Thoracic aorta (tissue), 2 donors: Measurements from ENCODE around the gene TTLL3. TPM values are rescaled to one million over a fixed set of nuclear protein-coding genes. Genes with fewer than 3 reads are reported as not detected.

Experiments used
- ATAC-seq: fragments of 150-250 bp; one replicate; pipeline ENCODE4 v1.8.0; 2017; ENCODE audit warnings: low read depth; ENCODE audit not compliant: insufficient number of reproducible peaks, low FRiP score
- DNase-seq: peaks from one replicate; pipeline ENCODE4 v3.0.0-alpha.2; 2020; ENCODE audit warnings: low spot score
- H3K27ac ChIP-seq, 2 donors: fragments of 200-600 bp; sonication (generic); 1 replicate in 1 of 2; 2 replicates in 1 of 2; pipeline ENCODE4 v1.5.1; 2016; ENCODE audit warnings: mild to moderate bottlenecking in 2 of 2, moderate library complexity in 2 of 2
- H3K27me3 ChIP-seq: fragments of 200-600 bp; sonication (generic); replicated peaks from 2 replicates; pipeline ENCODE4 v1.6.0; 2016; ENCODE audit warnings: mild to moderate bottlenecking; ENCODE audit not compliant: insufficient read depth
- H3K36me3 ChIP-seq: fragments of 200-600 bp; sonication (generic); one replicate; pipeline ENCODE4 v1.5.1; 2016
- H3K4me1 ChIP-seq, 2 donors: fragments of 200-600 bp; sonication (generic); 1 replicate in 1 of 2; 2 replicates in 1 of 2; pipeline versions ENCODE4 v1.5.1 to v1.6.0; 2016; ENCODE audit warnings: low read depth in 2 of 2, mild to moderate bottlenecking in 1 of 2; ENCODE audit not compliant: control insufficient read depth in 1 of 2
- H3K4me3 ChIP-seq: fragments of 200-600 bp; sonication (generic); 2 replicates; pipeline ENCODE4 v1.5.1; 2016; ENCODE audit warnings: mild to moderate bottlenecking
- H3K9me3 ChIP-seq: fragments of 200-600 bp; sonication (generic); 2 replicates; pipeline ENCODE4 v1.5.1; 2016
- total RNA-seq, 2 donors: library from RNA; depleted of rRNA; stranded (reverse); fragments of >200 nt; gene quantifications; one replicate each; pipeline versions ENCODE4 v1.1.0 to v1.2.3, GENCODE V29; 2016
- TF ChIP-seq, protein P1 (sequence below): fragments of 200-600 bp; sonication (generic); IDR thresholded peaks from one replicate; pipeline ENCODE4 v1.5.1; 2019; ENCODE audit warnings: antibody characterized with exemption

TTLL3 gene
- total RNA-seq, 2 donors from 2014 or later: 77.0 to 91.9 TPM

DNA sequence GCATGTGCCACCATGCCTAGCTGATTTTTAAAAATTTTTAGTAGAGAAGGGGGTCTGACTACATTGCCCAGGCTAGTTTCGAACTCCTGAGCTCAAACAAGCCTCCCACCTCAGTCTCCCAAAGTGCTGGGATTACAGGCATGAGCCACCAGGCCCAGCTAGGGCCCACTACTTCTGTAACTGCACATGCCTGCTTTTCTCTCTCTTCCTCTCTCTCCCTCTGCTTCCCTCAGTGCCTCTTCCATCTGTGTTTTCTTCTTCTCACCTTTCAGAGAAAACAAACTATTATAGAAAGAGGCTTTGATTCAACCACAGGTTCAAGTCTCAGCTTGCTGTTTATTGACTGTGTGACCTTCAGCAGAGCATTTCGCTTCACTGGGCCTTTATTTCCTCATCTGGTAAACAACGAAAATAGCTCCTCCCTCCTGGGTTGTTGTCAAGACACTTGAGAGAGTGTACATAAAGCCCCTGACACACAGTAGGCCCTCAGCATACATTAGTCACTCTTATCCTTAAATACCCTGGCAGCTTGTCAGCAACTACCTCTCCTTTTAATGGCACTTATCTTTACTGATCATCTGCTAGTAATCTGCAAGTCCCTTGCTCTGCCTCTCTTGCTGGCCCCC is 28.0 kb upstream of the TTLL3 start:
- H3K9me3 ChIP-seq: no peaks in the 10 kb centered on the region
- ATAC-seq: no peak
- H3K36me3 ChIP-seq: peaks cover 26% of the 10 kb centered on the region

DNA sequence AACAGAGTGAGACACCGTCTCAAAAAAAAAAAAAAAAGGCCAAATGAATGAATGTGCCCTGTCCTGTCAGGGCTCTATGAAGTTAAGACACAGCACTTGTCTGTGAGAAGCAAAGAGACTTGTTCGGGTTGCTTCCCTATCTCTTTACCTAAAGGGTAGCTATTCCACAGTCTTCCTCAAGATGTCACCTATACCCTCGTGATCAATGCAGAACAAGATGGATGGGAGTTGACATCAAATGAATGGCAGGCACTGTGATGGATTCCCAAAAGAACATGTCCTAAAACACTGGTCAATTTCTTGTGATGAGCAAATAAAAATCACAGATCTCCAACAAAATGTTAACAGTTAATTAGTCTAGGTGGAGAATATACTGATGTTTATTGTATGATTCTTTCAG is 27.3 kb upstream of the TTLL3 start:
- H3K36me3 ChIP-seq: peaks cover 26% of the 10 kb centered on the region
- ATAC-seq: no peak
- no peak overlapping the region for H3K4me3 ChIP-seq
- H3K9me3 ChIP-seq: no peaks in the 10 kb centered on the region
- H3K4me1 ChIP-seq: peaks cover 6 to 8% of the 10 kb centered on the region in 2 donors
- TF ChIP-seq, protein P1, sequence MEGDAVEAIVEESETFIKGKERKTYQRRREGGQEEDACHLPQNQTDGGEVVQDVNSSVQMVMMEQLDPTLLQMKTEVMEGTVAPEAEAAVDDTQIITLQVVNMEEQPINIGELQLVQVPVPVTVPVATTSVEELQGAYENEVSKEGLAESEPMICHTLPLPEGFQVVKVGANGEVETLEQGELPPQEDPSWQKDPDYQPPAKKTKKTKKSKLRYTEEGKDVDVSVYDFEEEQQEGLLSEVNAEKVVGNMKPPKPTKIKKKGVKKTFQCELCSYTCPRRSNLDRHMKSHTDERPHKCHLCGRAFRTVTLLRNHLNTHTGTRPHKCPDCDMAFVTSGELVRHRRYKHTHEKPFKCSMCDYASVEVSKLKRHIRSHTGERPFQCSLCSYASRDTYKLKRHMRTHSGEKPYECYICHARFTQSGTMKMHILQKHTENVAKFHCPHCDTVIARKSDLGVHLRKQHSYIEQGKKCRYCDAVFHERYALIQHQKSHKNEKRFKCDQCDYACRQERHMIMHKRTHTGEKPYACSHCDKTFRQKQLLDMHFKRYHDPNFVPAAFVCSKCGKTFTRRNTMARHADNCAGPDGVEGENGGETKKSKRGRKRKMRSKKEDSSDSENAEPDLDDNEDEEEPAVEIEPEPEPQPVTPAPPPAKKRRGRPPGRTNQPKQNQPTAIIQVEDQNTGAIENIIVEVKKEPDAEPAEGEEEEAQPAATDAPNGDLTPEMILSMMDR: no peak
- no peaks in the 10 kb centered on the region for H3K27me3 ChIP-seq
- no peak for DNase-seq
- H3K27ac ChIP-seq: no peak overlapping the region

More for the DNA sequence above, 28.0 kb upstream of the TTLL3 start:
- no peaks in the 10 kb centered on the region for H3K27me3 ChIP-seq
- TF ChIP-seq, protein P1: no peak
- no peak for DNase-seq
- H3K4me3 ChIP-seq: no peak overlapping the region
- no peak overlapping the region for H3K27ac ChIP-seq
- peaks cover 6 to 8% of the 10 kb centered on the region in 2 donors for H3K4me1 ChIP-seq

DNA sequence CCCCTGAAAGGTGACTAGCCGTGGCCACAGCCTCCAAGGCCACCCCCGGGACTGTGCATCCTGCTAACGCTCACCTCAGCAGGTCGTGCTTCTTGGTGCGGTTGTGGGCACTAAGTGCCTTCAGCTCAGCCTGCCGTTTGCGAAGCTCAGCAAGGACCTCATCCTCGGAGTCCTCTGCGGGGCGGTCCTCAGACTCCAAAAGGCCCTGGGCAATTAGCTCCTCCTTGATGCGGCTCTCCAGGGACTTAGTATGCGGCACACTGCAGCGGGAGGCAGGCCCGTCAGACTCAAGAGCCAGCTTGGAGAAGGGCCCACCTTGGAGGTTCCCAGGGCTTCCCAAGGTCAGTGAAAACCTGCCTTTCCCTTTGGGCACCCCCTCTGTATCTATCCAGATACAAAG is 26.1 kb upstream of the TTLL3 start:
- H3K36me3 ChIP-seq: peaks cover 29% of the 10 kb centered on the region
- no peak overlapping the region for H3K27ac ChIP-seq
- no peak for DNase-seq

DNA sequence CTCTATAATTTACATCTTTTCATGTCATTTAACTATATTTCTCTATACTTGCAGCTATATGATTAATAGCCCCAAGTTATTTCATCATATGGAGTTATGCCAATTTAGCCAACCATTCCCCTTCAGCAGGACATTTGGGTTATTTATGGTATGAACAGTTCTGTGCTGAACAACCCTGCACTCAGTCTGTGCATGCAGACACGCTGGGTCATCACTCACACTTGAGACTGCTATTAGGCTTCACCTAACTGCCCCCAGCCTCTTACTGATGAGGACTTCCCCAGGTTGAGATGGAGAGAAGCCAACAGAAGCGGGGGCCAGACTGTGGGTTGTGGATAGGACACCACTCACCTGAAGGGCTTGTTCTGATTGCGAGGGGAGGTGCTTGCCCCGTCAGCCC is 25.1 kb upstream of the TTLL3 start:
- TF ChIP-seq, protein P1: no peak
- no peaks in the 10 kb centered on the region for H3K9me3 ChIP-seq
- peaks cover 0 to 3% of the 10 kb centered on the region in 2 donors for H3K4me1 ChIP-seq
- H3K27me3 ChIP-seq: no peaks in the 10 kb centered on the region
- no peak overlapping the region for H3K4me3 ChIP-seq
- no peak overlapping the region for H3K27ac ChIP-seq
- ATAC-seq (no peak), DNase-seq (no peak)
- peaks cover 37% of the 10 kb centered on the region for H3K36me3 ChIP-seq

More for the DNA sequence above, 26.1 kb upstream of the TTLL3 start:
- TF ChIP-seq, protein P1: no peak
- no peaks in the 10 kb centered on the region for H3K9me3 ChIP-seq
- H3K27me3 ChIP-seq: no peaks in the 10 kb centered on the region
- peaks cover 3 to 4% of the 10 kb centered on the region in 2 donors for H3K4me1 ChIP-seq
- ATAC-seq: no peak
- H3K4me3 ChIP-seq: no peak overlapping the region

DNA sequence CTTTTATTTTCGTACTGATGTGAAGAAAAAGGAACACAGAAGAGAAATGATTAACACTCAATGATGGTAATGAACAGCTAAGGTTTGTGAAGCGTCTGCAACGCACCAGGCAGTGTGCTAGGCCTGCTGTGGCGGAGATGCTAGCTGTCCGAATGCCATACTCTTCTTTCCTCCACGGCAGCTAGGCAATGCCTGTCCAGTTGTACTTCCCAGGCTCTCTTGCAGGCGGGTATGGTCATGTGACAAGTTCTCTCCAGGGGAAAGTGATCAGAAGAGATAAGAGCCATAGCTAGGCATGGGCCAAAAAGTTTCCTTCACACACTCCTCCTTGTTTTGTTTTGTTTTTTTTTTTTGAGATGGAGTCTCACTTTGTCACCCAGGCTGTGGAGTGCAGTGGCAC is 24.5 kb upstream of the TTLL3 start:
- H3K9me3 ChIP-seq: no peaks in the 10 kb centered on the region
- no peak overlapping the region for H3K4me3 ChIP-seq
- ATAC-seq: no peak
- peaks cover 31% of the 10 kb centered on the region for H3K36me3 ChIP-seq
- TF ChIP-seq, protein P1: no peak
- DNase-seq: no peak
- no peaks in the 10 kb centered on the region for H3K27me3 ChIP-seq
- H3K4me1 ChIP-seq: peaks cover 3% of the 10 kb centered on the region in 2 donors
- H3K27ac ChIP-seq: no peak overlapping the region
